HL-60/S4 (cell line): ENCODE measurements around the gene OTUB1.
"Not testable (repeated sequence)": the region's sequence is repeated elsewhere in the genome, so short reads cannot be mapped to it uniquely, and the experiment has no call there.

Experiments
- in situ Hi-C: fragments of 300-500 bp; cut with MboI; formaldehyde crosslinking; loops from 2 replicates; pipeline ENCODE4 v1.14.3; 2022; ENCODE audit warnings: low sequenced_read_pairs

OTUB1 gene

GRCh38 chr11:64039012-64039665 lies 52.9 kb downstream of the OTUB1 start:
- in situ Hi-C loops: no loop called here

- in situ Hi-C loops: no loop called here
Measured at GRCh38 chr11:64040684-64041322, 54.6 kb downstream of the OTUB1 start.

- in situ Hi-C loops: no loop called here
Measured at GRCh38 chr11:64041846-64042245, 55.6 kb downstream of the OTUB1 start.

- in situ Hi-C loops: no loop called here
Measured at GRCh38 chr11:64042301-64042700, 56.1 kb downstream of the OTUB1 start.

GRCh38 chr11:64043545-64043944 lies 57.3 kb downstream of the OTUB1 start:
- in situ Hi-C loops: no loop called here

- in situ Hi-C loops: no loop called here
Measured at GRCh38 chr11:64044730-64045393, 58.6 kb downstream of the OTUB1 start.

- in situ Hi-C loops: no loop called here
Measured at GRCh38 chr11:64045700-64046099, 59.5 kb downstream of the OTUB1 start.

GRCh38 chr11:64047373-64047772 lies 61.1 kb downstream of the OTUB1 start:
- in situ Hi-C loops: not testable (repeated sequence)
